ENCODE data around the gene MIAT. TPM values are rescaled to one million over a fixed set of nuclear protein-coding genes. Genes with fewer than 3 reads are reported as not detected.

The MIAT gene
- total RNA-seq, 1 experiment from 2014 or later, result 0.49 TPM

GRCh38 chr22:26631282-26631681 lies 26.1 kb upstream of the MIAT start:
- peaks cover 7% of the 10 kb centered on the region for H3K4me1 Mint-ChIP-seq (ENCODE audit: insufficient read depth, unreplicated experiment)
- H3K36me3 Mint-ChIP-seq (ENCODE audit: insufficient read depth, unreplicated experiment), result no peaks in the 10 kb centered on the region
- H3K9me3 Mint-ChIP-seq (ENCODE audit: unreplicated experiment), result no peaks in the 10 kb centered on the region
- peaks cover 27% of the 10 kb centered on the region for H3K27me3 Mint-ChIP-seq (ENCODE audit: insufficient read depth, unreplicated experiment)
- CTCF ChIA-PET, result no interaction called here
- no peak overlapping the region for H3K27ac Mint-ChIP-seq (ENCODE audit: low read depth, unreplicated experiment)
- intact Hi-C loops (cut with micrococcal nuclease), result no loop called here
- BruUV-seq (replicated peaks), result no TSS peak
- no peak for DNase-seq (ENCODE audit: unreplicated experiment)
- POLR2A ChIA-PET, result interaction anchor here (0.6 kb wide), 1 partner anchor 43 kb away, joined by 3 read pairs; no protein-coding TSS in a partner anchor
- H3K4me3 Mint-ChIP-seq (ENCODE audit: unreplicated experiment), result no peak overlapping the region
- TF ChIP-seq CTCF (IDR thresholded peaks at IDR 0.05; ENCODE audit: unreplicated experiment), result no peak

DNA sequence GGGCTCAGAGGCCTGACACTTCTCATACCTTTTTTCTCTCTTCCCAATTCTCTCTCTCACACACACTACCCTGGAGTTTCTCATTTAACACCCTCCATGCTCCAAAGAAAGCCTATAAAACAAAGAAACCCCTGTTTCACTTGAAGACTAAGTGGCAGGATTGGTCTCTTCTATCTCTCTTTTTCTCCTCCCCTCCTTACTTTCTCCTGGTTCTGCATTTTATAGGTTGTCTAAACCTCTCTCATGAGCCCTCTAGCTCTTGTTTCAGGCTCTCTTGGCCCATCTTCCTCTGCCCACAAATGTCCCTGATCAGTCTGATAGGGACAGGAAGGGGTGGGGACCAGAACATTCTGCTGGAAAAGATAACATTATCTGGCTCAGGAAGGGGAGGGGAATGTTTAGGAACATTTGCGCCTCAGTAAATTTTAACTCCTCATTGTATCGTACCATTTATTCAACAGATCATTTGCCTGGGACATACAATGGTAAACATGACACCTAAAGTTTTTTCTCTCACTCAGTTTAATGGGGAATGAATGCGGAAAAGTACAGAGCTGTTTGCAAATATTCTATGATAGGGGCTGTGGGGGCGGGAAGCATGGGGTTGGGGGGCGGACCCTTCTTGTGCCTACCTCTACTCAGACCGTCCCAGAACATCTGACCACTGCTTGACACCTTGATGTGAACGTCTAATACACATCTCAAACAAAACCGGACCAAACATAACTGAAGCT lies 24.8 kb upstream of the MIAT start:
- H3K27ac Mint-ChIP-seq (ENCODE audit: low read depth, unreplicated experiment), result no peak overlapping the region
- H3K36me3 Mint-ChIP-seq (ENCODE audit: insufficient read depth, unreplicated experiment), result no peaks in the 10 kb centered on the region
- BruUV-seq (replicated peaks), result no TSS peak
- intact Hi-C loops (cut with micrococcal nuclease), result no loop called here
- CTCF ChIA-PET, result interaction anchor here (0.6 kb wide), 1 partner anchor 12 kb away, joined by 3 read pairs; no protein-coding TSS in a partner anchor
- H3K4me1 Mint-ChIP-seq (ENCODE audit: insufficient read depth, unreplicated experiment), result peaks cover 1% of the 10 kb centered on the region
- H3K4me3 Mint-ChIP-seq (ENCODE audit: unreplicated experiment), result no peak overlapping the region
- no peaks in the 10 kb centered on the region for H3K9me3 Mint-ChIP-seq (ENCODE audit: unreplicated experiment)
- TF ChIP-seq CTCF (IDR thresholded peaks at IDR 0.05; ENCODE audit: unreplicated experiment), result no peak
- peaks cover 27% of the 10 kb centered on the region for H3K27me3 Mint-ChIP-seq (ENCODE audit: insufficient read depth, unreplicated experiment)
- POLR2A ChIA-PET, result no interaction called here
- no peak for DNase-seq (ENCODE audit: unreplicated experiment)

- intact Hi-C loops (cut with micrococcal nuclease), result no loop called here
- no TSS peak for BruUV-seq (replicated peaks)
- DNase-seq (ENCODE audit: unreplicated experiment), result no peak
- CTCF ChIA-PET, result no interaction called here
- Mint-ChIP-seq H3K4me1 (ENCODE audit: insufficient read depth, unreplicated experiment) (no peaks in the 10 kb centered on the region), H3K27me3 (ENCODE audit: insufficient read depth, unreplicated experiment) (peaks cover 27% of the 10 kb centered on the region), H3K36me3 (ENCODE audit: insufficient read depth, unreplicated experiment) (no peaks in the 10 kb centered on the region), H3K4me3 (ENCODE audit: unreplicated experiment) (no peak overlapping the region), H3K27ac (ENCODE audit: low read depth, unreplicated experiment) (no peak overlapping the region), H3K9me3 (ENCODE audit: unreplicated experiment) (no peaks in the 10 kb centered on the region)
- POLR2A ChIA-PET, result no interaction called here
- no peak for TF ChIP-seq CTCF (IDR thresholded peaks at IDR 0.05; ENCODE audit: unreplicated experiment)
Measured at GRCh38 chr22:26634189-26634588, 23.2 kb upstream of the MIAT start.

- BruUV-seq (replicated peaks), result no TSS peak
- H3K27me3 Mint-ChIP-seq (ENCODE audit: insufficient read depth, unreplicated experiment), result peaks cover 33% of the 10 kb centered on the region
- no peaks in the 10 kb centered on the region for H3K9me3 Mint-ChIP-seq (ENCODE audit: unreplicated experiment)
- ChIA-PET POLR2A (no interaction called here), CTCF (no interaction called here)
- no peak overlapping the region for H3K27ac Mint-ChIP-seq (ENCODE audit: low read depth, unreplicated experiment)
- no peak for DNase-seq (ENCODE audit: unreplicated experiment)
- H3K36me3 Mint-ChIP-seq (ENCODE audit: insufficient read depth, unreplicated experiment), result no peaks in the 10 kb centered on the region
- H3K4me1 Mint-ChIP-seq (ENCODE audit: insufficient read depth, unreplicated experiment), result no peaks in the 10 kb centered on the region
- intact Hi-C loops (cut with micrococcal nuclease), result no loop called here
- no peak for TF ChIP-seq CTCF (IDR thresholded peaks at IDR 0.05; ENCODE audit: unreplicated experiment)
- no peak overlapping the region for H3K4me3 Mint-ChIP-seq (ENCODE audit: unreplicated experiment)
Measured at GRCh38 chr22:26635117-26635516, 22.3 kb upstream of the MIAT start.

All from MCF 10A (cell line).